COLO829 (cell line): ENCODE results near the gene ZBTB32.
"Not testable (repeated sequence)": the region's sequence is repeated elsewhere in the genome, so short reads cannot be mapped to it uniquely, and the experiment has no call there.

Experiments
- DNase-seq: peaks from one replicate; pipeline ENCODE4 v3.0.0; 2012; ENCODE audit warnings: low spot score

Gene ZBTB32, protein sequence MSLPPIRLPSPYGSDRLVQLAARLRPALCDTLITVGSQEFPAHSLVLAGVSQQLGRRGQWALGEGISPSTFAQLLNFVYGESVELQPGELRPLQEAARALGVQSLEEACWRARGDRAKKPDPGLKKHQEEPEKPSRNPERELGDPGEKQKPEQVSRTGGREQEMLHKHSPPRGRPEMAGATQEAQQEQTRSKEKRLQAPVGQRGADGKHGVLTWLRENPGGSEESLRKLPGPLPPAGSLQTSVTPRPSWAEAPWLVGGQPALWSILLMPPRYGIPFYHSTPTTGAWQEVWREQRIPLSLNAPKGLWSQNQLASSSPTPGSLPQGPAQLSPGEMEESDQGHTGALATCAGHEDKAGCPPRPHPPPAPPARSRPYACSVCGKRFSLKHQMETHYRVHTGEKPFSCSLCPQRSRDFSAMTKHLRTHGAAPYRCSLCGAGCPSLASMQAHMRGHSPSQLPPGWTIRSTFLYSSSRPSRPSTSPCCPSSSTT

DNA sequence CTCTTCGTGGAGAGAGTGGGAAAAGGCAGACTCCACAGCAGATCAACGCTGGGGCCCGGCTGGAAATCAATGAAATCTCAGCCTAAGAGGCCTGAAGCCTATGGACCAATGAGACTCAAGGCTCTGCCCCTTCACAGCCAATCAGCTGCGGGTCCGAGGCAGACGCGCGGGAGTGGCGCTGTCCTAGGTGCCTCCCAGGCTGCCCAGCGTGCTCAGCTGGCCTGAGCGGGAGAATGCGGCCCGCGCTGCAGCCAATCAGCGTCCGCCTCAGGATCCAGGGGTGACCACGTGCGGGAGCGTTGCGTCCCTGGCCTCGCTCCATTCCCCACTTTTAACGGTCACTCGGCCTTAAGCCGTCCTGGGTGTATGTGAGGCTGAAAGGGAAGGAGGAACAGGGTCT, at the start of gene ZBTB32:
TSS of gene ZBTB32 (plus strand) at position 341 of the 400 bp plus-strand sequence. CDS start 10,069 bp downstream, outside the sequence.
- DNase-seq = no peak

DNA sequence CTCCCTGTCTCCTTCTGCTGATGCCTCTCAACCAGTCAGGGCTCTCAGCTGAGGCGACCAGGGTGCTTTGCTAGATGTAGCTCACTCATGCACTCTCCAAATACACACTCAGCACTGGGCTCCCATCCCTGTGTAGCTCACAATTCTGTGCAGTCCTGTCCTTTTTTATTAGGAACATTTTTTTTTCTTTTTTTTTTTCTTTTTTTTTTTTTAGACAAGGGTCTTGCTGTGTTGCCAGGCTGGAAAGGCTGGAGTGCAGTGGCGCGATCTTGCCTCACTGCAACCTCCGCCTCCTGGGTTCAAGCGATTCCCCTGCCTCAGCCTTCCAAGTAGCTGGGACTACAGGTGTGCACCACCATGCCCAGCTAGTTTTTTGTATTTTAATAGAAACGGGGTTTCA, 49.5 kb upstream of the ZBTB32 start:
- not testable (repeated sequence) for DNase-seq

DNA sequence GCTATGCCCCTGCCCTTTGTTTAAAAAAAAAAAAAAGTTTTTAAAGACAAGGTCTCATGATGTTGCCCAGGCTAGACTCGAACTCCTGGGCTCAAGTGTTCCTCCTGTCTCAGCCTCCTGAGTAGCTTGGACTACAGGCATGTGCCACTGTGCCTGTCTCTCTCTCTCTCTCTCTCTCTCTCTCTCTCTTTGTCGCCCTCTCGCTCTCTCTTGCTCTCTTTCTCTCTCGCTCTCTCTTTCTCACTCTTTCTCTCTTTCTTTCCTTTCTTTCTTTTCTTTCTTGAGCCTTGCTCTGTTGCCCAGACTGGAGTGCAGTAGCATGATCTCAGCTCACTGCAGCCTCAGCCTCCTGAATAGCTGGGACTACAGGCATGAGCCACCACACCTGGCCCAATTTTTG, 48.8 kb upstream of the ZBTB32 start:
- DNase-seq = no peak

DNA sequence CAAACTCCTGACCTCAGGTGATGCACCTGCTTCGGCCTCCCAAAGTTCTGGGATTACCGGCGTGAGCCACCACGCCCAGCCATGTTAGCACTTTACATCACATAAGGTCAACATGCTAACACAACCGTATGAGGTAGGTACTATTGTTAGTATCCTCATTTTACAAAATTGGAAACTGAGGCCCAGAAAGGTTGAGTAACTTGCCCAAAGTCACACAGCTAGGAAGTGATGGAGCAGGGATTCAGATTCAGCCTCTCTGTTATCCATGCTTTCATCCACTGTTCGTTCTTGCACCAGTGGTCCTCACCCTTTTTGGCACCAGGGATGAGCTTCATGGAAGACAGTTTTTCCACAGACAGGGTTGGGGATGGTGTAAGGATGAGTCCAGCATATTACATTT, 47.7 kb upstream of the ZBTB32 start:
- no peak for DNase-seq

DNA sequence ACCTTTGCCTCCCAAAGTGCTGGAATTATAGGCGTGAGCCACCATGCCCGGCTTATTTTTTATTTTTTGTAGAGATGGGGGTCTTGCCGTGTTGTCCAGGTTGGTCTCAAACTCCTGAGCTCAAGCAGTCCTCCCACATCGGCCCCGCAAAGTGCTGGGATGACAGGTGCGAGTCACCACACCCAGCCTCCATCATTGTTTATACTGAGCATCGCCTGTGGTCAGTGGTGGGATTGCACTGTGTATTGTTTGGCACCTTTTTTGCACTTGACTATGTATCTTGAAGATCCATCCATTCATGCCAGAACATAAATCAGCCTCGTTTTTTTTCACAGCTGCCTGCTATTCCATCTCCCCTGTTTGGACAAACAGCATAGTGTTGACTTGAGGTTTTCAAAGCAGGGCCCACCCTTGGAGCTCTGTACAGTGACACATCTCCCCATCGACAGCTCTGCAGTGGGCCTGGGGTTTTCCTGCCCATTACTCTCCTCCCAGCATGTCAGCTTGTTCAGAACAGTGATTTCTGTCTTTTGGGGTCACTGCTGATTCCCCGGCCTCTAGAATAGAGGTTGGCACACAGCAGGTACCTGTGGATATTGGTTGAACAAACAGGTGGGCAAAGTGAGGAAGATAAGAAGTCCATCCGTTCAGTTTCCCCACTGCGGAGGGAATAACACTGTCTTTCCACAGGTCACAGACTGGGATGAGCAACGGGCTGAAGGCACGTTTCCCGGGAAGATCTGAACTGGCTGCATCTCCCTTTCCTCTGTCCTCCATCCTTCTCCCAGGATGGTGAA, 46.3 kb upstream of the ZBTB32 start:
- no peak for DNase-seq

DNA sequence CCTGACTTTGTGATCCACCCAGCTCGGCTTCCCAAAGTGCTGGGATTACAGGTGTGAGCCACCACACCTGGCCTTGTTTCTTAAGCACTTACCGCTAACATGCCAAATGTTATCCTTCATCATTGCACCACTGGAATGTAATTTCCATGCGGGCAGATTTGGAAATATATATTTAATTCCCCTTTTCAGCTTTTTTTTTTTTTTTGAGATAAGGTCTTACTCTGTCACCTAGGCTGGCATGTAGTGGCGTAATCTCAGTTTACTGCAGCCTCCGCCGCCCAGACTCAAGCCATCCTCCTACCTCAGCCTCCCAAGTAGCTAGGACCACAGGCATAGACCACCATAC, 42.4 kb upstream of the ZBTB32 start:
- DNase-seq = no peak

DNA sequence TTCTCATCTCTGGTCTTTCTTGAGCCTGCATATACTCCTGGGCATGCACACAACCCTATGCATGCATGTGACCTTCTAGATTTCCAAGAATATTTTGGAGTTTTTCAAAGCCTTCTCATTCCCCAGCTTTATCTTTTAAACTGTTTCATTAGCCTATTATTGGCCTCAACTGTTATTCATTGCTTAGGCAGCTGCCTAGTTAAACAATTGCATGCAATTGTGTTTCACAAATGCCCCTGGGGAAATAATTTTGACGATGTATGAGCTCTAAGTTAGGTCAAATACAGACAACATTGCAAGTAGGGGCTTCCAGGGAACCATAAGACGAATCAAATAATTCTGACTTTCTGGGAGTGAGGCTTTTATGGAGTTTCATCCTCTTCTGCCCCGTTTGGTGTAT, 40.4 kb upstream of the ZBTB32 start:
- no peak for DNase-seq

DNA sequence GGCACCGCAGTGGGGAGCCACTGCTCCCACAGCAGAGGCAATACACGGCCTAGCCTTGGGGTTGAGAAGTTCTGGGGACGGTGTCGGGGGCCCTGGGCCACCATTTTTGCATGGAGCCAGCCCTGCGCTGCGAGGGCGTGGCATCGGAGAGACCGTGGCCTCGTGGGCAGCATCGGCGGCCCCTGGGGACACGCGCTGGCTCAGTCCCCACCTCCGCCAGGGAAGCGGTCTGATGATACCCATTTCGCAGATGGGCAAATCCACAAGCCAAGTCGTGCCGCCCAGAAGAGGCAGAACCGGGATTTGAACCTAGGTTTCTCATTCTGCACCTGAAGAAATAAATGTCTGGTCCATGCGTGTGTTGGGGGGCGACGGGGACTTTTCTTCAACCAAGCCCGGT, 39.2 kb upstream of the ZBTB32 start:
- DNase-seq = no peak

DNA sequence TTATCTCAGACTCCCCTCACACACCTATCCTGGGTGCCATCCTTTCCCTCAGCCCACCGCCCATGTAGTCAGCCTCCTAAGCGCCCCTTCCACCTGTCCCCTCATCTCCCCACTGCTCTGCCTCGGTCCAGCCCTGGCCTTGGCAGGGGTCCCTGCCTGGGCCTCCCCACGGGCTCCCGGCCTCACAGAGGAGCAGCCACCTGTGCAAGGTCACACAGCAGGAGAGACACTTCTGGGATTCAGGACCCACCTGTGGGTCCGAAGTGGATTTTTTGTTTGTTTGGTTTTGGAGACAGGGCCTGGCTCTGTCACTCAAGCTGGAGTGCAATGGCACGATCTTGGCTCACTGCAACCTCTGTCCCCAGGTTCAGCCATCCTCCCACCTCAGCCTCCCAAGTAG, 38.8 kb upstream of the ZBTB32 start:
- no peak for DNase-seq

DNA sequence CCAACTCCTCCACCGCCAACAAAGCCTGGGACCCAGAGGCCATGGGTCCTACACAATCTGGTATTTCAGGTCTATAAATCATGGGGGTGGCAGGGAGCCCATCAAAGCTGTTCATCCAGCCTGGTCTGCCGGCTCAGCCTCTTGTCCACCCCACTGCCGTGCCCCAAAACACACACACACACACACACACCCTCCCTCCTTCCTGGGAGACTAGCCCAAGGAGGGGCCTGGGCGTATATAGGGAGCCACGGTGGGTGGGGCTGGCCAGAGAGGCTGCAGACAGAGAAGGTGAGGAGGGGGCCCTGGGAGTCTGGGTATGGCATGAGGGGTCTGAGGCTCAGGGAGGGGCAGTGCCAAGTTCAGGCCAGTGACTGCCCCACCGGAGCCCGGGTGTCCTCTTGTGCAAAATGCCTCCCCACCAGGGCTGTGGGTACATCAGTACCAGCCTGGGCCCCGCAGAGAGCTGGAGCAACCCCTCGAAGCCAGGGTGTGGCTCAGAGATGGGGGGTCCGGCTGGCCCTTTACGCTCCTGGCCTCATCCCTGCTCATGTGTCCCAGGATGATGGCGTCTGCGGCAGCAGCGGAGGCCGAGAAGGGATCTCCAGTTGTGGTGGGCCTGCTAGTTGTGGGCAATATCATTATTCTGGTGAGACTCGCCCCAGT, 38.0 kb upstream of the ZBTB32 start, which contains the start of gene UPK1A:
TSS of gene UPK1A (plus strand) at position 267 of the 663 bp plus-strand sequence. CDS start at position 563, 296 bp downstream.
- DNase-seq = no peak

DNA sequence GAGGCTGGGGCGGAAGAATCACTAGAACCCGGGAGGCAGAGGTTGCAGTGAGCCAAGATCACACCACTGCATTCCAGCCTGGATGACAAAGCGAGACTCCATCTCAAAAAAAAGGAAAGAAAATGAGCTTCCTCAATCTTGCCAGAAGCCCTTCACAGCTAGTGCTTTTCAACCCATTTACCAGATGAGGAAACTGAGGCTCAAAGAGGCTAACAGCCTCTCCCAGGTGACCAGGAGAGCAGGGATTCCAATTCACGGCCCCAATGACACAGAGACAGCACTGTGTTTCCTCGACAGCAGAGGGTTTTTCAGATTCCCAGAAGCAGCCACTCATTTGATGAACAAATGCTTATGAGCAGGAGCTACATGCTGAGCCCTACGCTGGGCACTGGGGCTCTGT, 34.8 kb upstream of the ZBTB32 start:
- no peak for DNase-seq

DNA sequence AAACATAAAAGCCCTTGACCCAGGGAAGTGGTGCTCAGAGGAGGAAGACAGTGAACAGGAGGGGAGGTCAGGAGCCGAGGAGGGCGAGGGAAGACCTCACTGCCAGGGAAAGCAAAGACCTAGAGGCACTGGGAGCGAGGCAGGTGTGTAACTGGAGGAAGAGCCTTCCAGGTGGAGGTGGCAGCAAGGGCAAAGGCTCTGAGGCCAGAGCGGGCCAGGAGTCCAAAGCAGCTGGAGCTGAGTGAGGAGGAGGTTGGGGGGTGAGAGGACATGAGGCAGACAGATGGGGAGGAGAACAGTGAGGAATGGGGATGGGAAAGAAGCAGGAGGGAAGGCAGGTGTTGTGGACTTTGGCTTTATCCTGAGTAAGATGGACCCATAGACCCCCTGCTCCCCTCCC, 34.4 kb upstream of the ZBTB32 start:
- no peak for DNase-seq

DNA sequence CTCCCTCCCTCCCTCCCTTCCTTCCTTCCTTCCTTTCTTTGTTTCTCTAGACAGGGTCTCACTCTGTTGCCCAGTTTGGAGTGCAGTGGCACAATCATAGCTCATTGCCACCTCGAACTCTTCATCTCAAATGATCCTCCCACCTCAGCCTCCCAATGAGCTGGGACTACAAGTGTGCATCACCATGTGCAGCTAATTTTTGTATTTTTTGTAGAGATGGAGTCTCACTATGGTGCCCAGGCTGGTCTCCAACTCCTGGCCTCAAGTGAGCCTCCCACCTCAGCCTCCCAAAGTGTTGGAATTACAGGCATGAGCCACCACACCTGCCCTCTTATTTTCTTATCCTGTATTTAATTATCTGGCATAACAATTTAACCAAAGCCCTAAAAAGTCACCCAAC, 33.7 kb upstream of the ZBTB32 start:
- no peak for DNase-seq

DNA sequence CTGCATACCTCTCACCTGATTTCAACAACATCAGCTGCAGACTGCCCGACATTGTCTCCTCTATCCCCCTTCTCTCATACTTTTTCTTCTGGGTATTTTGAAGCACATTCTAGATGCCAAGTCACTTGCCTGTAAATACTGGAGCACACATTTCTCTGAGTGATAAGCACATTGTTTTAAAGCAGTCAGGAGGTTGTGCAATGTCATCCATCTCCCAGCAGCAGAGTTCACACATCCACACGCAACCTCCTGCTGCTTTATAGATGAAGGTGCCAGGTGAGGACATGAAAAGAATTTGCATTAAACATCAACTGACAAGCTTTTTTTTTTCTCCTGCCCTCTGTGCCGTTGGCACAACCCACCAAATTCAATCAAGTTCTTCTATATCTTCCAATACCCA, 32.5 kb upstream of the ZBTB32 start:
- DNase-seq = no peak

DNA sequence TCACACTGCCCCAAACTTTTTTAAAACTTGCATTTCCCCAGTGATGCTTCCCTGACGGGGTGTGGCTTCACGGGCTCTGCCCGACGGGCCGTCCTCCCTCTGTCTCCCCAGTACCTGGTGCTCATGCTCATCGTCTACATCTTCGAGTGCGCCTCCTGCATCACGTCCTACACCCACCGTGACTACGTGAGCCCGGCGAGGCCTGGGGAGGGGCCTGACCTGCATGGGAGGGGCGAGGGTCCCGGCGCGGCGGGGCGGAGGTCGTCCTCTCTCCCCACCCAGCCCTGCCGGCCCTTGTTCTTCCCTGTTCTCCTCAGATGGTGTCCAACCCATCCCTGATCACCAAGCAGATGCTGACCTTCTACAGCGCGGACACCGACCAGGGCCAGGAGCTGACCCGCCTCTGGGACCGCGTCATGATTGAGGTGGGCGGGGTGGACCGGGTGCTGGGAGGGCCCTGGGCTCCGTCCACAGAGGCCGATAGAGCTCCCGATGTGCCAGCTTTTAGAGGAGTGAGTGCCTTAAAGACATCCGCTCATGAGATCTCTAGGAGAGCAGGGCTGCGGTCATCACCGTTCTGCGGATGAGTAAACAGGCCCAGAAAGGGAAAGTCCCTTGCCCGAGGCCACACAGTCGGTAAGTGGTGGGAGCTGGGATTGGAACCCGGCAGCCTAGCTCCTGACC, 31.1 kb upstream of the ZBTB32 start:
- DNase-seq = peak; percentile 87

DNA sequence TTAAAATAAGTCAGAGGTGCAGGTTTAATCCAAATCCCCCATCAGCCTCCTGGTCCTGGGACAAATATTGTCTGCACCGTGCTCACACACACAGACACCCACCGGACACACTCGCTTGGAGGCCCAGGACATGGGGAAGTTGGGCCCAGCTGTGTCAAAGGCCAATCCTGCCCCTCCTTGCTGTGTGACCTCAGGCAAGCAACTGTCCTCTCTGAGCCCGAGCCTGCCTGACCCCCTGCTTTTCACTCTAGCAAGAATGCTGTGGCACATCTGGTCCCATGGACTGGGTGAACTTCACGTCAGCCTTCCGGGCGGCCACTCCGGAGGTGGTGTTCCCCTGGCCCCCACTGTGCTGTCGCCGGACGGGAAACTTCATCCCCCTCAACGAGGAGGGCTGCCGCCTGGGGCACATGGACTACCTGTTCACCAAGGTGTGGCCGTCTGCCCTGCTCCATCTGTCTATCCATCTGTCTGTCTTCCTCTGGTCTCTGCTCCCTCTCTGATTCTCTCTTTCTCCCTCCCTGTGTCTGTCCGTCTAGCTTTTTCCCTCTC, 28.7 kb upstream of the ZBTB32 start:
- no peak for DNase-seq

DNA sequence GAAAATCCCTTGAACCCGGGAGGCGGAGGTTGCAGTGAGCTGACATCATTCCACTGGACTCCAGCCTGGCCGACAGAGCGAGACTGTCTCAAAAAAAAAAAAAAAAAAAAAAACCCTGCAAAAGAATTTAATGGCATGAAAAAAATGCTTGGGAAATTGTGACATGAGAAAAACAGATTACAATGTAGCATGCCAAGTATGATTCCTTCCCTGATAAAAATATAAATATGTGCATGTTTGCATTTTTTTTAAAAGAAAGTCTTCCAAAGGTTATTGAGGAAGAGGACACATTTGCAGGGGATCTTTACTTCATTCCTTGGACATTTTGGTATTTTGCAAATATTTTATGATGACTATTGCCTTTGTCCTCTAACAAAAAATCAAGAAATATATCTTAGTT, 14.5 kb upstream of the ZBTB32 start:
- no peak for DNase-seq

DNA sequence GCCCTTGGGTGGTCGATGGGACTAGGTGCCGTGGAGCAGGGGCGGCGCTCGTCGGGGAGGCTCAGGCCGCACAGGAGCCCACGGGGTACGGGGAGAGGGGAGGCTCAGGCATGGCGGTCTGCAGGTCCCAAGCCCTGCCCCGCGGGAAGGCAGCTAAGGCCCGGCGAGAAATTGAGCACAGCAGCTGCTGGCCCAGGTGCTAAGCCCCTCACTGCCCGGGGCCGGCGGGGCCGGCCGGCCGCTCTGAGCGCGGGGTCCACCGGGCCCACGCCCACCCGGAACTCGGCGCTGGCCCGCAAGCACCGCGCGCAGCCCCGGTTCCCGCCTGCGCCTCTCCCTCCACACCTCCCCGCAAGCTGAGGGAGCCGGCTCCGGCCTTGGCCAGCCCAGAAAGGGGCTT, 13.3 kb upstream of the ZBTB32 start:
- not testable (repeated sequence) for DNase-seq

DNA sequence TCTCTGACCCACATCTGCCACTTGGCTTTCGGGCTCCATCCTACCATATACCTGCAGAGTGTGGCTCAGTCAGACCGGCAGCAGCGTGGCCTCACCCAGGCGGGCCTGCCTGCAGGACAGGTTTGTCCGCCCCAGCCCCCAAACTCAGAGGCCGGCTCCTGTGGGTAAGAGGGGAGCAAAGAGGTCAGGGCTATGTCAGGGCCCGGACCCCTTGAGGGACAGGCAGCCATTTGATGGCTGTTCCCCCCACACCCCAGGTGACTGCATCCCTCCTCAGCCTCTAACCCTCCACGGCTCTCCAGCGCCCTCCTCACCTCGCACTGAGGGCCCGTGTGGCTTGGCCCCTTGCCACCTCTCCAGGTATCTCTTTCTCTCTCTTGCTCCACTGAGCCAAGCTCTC, 12.3 kb upstream of the ZBTB32 start:
- no peak for DNase-seq

DNA sequence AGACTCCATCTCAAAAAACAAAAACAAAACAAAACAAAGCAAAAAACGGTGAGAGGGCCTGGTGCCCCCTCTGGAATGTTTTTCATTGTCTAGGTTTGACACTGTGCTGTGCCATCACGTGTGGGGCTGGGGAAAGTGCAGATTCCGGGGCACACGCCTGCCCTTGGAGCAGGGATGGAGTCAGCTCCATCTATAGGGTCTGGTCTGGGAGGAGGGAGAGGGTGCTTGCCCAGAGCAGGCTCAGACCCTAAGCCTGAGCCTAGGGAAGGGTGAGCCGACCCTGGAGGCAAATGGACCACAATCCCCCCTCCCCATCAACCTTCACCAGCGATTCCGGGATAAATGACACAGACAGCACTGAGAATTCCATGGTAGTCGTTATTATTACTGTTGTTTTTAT, 10.9 kb upstream of the ZBTB32 start:
- DNase-seq = no peak

DNA sequence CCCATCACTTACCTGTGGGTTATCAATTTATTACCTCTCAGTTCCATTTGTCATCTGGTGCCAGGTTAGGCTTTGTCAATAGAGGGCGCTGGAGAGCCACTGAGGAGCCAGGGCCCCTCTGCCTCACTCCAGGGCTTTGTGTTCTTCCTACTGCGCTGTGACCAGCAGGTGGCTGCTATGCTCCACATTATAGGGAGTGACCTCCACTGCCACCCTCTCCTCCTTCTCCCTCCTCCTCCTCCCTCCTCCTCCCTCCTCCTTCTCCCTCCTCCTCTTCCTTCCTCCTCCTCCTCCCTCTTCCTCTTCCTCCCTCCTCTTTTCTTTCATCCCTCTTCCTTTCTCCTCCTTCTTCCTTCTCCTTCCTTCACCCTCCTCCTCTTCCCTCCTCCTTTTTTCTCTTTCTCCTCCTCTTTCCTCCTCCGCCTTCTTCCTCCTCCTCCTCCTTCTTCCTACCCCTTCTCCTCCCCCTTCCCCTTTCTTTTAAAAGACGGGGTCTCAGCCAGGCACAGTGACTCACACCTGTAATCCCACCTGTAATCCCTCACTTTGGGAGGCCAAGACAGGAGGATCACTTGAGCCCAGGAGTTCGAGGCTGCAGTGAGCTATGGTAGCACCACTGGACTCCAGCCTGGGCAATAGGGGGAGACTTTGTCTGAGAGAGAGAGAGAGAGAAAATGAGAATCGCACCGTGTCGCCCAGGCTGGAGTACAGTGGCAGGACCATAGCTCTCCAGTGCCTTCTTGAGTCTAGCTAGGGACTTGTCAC, 10.3 kb upstream of the ZBTB32 start:
- peak; percentile 77 for DNase-seq
